GM12864 (cell line): ENCODE results near the gene PRRC2B.

Experiments
- DNase-seq: peaks from one replicate; pipeline ENCODE4 v3.0.0-alpha.2; 2011; ENCODE audit warnings: low read depth
- H3K4me3 ChIP-seq: 2 replicates; pipeline ENCODE4 v1.5.1; 2011; ENCODE audit warnings: mild to moderate bottlenecking, low read depth, low read length, control low read depth
- TF ChIP-seq, protein P1 (sequence below): IDR thresholded peaks from 2 replicates; pipeline ENCODE4 v1.5.1; 2011; ENCODE audit warnings: low read depth, mild to moderate bottlenecking, moderate library complexity, low read length, control low read depth, inconsistent platforms; ENCODE audit errors: missing control alignments

PRRC2B gene

DNA sequence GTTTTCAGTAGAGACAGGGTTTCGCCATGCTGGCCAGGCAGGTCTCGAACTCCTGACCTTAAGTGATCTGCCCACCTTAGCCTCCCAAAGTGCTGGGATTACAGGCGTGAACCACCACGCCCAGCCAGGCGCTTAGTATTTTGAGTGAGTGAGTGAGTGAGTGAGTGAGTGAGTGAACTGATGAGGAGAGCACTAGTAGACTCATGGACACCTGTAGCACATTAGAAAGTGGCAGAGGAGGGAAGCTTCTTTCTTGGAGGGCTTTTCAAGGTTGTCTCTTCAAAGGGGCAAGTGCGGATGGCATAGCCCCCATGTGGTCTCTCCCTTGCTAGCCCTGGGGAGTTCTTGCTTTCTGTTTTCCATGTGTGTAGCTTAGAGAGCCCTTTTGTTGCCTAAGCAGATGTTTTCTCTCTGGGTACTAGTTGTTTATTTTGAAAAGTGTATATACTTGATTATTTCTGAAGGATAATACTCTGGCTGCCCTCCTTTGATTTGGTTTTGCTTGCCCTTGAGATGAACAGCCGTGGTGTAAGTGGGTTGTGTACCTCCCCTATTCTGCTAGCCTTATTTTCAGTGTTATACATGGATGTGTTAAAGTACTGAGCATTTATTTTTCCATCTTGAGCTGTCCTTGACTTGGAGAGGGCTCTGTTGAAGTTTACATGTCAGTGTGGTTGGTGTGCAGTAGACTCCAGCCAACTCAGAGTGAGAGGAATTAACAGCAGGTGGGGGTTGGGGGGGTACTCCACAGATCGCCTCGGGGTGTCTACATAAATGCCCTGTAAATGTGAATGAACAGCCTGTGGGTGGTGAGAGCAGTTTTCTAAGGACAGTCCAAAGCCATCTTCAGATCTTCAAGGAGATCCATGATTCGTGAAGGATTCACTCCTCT, 35.5 kb downstream of the PRRC2B start:
- TF ChIP-seq, protein P1, sequence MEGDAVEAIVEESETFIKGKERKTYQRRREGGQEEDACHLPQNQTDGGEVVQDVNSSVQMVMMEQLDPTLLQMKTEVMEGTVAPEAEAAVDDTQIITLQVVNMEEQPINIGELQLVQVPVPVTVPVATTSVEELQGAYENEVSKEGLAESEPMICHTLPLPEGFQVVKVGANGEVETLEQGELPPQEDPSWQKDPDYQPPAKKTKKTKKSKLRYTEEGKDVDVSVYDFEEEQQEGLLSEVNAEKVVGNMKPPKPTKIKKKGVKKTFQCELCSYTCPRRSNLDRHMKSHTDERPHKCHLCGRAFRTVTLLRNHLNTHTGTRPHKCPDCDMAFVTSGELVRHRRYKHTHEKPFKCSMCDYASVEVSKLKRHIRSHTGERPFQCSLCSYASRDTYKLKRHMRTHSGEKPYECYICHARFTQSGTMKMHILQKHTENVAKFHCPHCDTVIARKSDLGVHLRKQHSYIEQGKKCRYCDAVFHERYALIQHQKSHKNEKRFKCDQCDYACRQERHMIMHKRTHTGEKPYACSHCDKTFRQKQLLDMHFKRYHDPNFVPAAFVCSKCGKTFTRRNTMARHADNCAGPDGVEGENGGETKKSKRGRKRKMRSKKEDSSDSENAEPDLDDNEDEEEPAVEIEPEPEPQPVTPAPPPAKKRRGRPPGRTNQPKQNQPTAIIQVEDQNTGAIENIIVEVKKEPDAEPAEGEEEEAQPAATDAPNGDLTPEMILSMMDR = no peak
- no peak for DNase-seq
- H3K4me3 ChIP-seq = no peak overlapping the region

DNA sequence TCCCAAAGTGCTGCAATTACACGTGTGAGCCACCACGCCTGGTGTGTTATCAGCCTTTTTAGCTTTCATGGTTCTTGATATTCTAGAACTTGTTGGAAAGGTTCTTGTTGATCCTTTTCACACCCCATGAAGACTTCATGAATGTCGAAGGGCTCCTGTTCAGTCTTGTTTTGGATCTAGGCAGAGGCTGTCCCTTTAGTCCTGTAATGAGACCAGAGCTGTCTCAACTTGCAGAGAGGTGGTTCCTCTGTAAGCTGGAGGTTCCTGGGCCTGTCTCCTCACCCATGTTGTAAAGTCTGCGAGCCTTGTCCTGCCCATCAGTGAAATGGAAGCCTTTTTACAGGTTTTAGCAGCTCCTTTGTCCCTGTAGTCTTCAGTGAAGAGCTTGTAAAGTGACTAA, 38.2 kb downstream of the PRRC2B start:
- H3K4me3 ChIP-seq = no peak overlapping the region
- TF ChIP-seq, protein P1 = no peak
- no peak for DNase-seq

DNA sequence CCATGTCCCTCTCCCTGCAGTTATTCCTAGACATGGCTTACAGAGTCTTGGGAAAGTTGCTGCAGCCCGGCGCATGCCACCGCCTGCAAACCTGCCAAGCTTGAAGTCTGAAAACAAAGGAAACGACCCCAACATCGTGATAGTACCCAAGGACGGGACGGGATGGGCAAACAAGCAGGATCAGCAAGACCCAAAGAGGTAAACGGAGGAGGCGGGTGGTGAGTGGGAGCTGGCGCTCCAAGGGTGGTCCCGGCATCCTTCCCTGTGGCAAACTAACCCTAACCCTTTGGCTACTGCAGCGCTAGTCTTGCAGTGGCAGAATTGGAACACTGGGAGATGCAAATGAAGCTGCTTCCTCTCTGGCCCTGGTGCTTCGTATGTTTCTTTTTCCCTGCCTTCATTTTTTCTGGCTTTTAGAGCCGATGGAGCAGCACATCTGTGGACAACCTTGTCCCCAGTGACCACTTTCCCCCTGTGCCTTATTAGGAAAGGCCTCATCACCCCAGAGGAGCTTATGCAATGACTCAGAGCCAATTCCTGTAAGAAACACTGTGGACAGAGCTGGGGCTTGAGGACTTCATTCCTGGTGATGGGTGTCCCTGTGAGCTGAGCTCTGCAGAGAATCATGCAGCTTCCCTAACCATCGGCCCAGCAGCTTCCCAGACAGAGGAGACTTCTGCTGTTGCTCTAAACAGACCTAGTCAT, 38.9 kb downstream of the PRRC2B start:
- no peak for DNase-seq
- H3K4me3 ChIP-seq = no peak overlapping the region

DNA sequence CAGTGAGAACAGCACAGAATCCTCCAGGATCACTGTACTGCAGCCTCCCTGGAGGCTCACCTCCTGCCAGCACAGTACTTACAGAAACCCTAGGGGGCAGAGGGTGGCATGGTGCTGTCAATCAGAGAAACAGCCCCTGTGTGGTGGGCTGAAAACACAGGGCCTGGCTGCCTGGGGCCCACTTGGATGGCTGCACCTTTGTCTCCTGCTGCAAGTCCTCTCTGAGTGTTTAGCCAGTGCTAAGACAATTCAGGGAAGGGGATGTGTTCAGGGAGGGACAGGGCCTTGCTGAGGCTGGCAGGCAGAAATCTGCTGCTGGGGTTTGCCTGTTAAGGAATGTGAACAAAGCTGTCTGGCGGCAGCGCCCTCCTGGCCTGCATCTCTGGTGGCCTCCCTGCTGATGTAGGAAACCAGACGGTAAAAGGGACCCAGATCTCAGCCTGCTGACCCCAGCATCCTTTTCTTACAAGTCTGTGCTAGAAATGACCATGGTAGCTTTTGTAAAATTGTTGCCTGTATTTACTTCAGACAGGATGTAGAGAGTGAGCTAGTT, 39.5 kb downstream of the PRRC2B start:
- H3K4me3 ChIP-seq = no peak overlapping the region
- no peak for DNase-seq
- TF ChIP-seq, protein P1 = no peak

More for the DNA sequence above, 38.9 kb downstream of the PRRC2B start:
- TF ChIP-seq, protein P1 = no peak

DNA sequence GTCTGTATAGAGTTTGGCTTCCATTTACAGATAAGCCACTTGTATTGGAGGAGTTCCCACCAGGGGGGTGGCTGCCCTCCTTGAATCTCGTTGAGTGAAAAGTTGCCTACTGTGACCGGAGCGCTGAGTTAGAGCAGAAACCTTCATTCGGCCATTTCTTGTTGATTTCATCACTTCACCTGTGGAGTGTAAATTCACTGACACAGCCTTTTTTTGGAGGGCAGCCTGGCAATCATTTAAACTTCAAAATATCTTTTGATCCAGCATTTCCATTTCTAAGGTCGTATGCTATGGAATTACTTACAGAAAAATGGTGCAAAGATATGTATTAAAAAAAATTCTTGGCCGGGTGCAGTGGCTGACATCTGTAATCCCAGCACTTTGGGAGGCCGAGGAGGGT, 40.8 kb downstream of the PRRC2B start:
- TF ChIP-seq, protein P1 = no peak
- DNase-seq = no peak
- no peak overlapping the region for H3K4me3 ChIP-seq

DNA sequence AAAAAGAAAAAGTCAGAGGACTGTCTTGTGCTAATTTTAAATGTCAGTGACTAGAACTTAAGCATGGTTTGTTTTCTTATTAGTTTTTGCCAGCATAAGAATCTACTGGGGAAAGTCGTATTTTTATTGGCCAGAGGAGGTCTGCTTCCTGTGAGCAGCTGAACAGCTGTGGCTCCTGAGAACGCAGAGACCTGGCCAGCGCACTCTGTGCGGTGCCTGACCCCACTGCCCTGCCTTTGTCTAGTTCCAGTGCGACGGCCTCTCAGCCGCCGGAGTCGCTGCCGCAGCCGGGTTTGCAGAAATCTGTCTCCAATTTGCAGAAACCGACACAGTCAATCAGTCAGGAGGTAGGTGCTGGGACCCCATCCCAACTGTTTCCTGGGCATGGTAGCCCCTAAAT, 42.5 kb downstream of the PRRC2B start:
- DNase-seq = no peak
- no peak overlapping the region for H3K4me3 ChIP-seq
- TF ChIP-seq, protein P1 = no peak
